IMR-90 (cell line): ENCODE results near the gene GPC2. TPM values are rescaled to one million over a fixed set of nuclear protein-coding genes. Genes with fewer than 3 reads are reported as not detected.

Source experiments
- CTCF ChIP-seq: conservative IDR thresholded peaks from 2 replicates; pipeline ENCODE4 v1.5.1; 2012; ENCODE audit warnings: mild to moderate bottlenecking, low read depth, low read length, improper control_type of control experiment
- MAFK ChIP-seq: IDR thresholded peaks from 2 replicates; pipeline ENCODE4 v1.6.1; 2012; ENCODE audit warnings: low read depth, low read length, improper control_type of control experiment
- MAZ ChIP-seq: IDR thresholded peaks from 2 replicates; pipeline ENCODE4 v1.6.1; 2012; ENCODE audit warnings: low read depth, mild to moderate bottlenecking, low read length, improper control_type of control experiment, moderate library complexity, borderline replicate concordance
- RCOR1 ChIP-seq: IDR thresholded peaks from 2 replicates; pipeline ENCODE4 v1.6.1; 2012; ENCODE audit warnings: mild to moderate bottlenecking, low read length, improper control_type of control experiment; ENCODE audit not compliant: insufficient replicate concordance
- polyA plus RNA-seq, 3 experiments: library from polyadenylated mRNA; depleted of rRNA; stranded (reverse); fragments of >200 nt; gene quantifications; 2 replicates each; pipeline ENCODE4 v1.2.3, GENCODE V29; 2012; ENCODE audit warnings: low replicate concordance in 1 of 3
- total RNA-seq: library from RNA; depleted of rRNA; stranded (reverse); fragments of >200 nt; gene quantifications from 2 replicates; pipeline ENCODE4 v1.2.3, GENCODE V29; 2012

The GPC2 gene
- total and polyA plus RNA-seq, 2 of the 4 experiments (the other 2 are of a cell fraction), result 1.8 to 6.0 TPM

DNA sequence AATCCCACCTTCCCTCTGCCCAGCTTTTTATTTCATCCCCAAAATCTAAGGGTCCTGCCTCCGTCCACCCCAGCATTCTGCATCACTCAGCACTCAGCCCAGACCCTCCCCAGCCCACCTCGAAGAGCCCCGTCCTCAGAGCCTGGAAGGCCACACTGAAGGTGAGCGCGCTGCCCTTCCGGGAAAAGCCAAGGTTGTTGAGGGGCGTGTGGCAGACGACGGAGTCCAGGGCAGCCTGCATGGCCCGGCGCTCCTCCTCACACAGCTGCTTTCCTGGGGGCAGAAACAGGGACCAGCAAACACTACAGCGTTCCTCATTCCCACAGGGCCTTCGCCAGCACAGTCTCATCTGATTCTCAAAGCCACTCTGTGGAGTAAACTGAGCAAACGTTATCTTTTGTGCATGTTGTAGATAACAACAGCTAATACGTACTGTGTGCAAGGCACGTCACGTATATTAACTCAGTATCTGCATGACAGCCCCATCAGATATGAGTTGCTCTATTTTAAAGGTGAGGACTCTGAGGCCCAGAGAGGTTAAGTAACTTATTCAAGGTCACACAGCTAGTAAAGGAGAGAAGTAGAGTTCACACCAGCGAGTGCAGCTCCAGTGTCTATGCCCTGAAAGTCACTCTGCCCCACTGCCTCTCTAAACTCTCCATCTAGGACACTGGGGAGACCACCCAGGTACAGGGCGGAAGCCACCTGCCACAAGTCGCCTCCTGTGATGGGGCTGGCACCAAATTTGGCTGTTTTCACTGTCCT, 21.4 kb downstream of the GPC2 start (continued):
- TF ChIP-seq CTCF (no peak), MAZ (no peak), MAFK (no peak), RCOR1 (no peak)
